Measurements from ENCODE around the gene DCLRE1A. TPM values are rescaled to one million over a fixed set of nuclear protein-coding genes. Genes with fewer than 3 reads are reported as not detected.

Gene DCLRE1A
- total and polyA plus RNA-seq, 2 donors (not counting 1 experiment from before 2014, with no cell fraction given) = 1.4 to 2.4 TPM

DNA sequence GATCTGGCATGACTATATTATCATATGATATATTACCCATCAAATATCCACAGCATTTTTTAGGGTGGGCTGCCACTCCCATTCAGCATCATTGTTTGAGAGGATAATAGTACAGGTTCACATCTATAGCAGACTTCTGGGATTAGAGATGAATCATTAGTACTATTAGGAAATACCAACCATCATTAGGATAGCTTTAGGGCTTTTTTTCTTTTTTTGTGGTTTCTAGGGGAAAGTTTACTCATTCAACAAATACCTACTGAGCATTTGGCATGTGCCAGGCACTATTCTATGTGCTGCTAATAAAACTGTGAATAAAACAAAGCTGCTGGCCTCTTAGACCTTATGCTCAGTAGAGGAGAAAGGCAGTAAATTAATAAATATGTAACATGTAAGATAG, 41.1 kb upstream of the DCLRE1A start:
- peaks cover 9 to 30% of the 10 kb centered on the region in 2 experiments for H3K36me3 ChIP-seq (replicated peaks in 1 of 2; ENCODE audit: control extremely low read depth in 1 of 2, control insufficient read depth in 1 of 2, extremely low read depth in 1 of 2, insufficient read depth in 2 of 2, low read length in 1 of 2)
- Mint-ChIP-seq H3K4me1 (no peaks in the 10 kb centered on the region), H3K27me3 (no peaks in the 10 kb centered on the region), H3K4me3 (no peak overlapping the region), H3K9me3 (ENCODE audit: insufficient read depth) (no peaks in the 10 kb centered on the region), H3K27ac (no peak overlapping the region)
- peaks cover 6% of the 10 kb centered on the region for H4K20me1 ChIP-seq (ENCODE audit: control insufficient read depth, insufficient read depth, low read length, poor library complexity, severe bottlenecking)
- no peaks in the 10 kb centered on the region for H3K27me3 ChIP-seq (replicated peaks in 1 of 4; ENCODE audit: control extremely low read depth in 1 of 4, control insufficient read depth in 3 of 4, insufficient read depth in 4 of 4, low read length in 3 of 4)
- no peak overlapping the region for H3K4me3 ChIP-seq (ENCODE audit: control extremely low read depth in 1 of 5, extremely low read depth in 1 of 5, insufficient read depth in 1 of 5, low read depth in 2 of 5, low read length in 4 of 5)
- ChIA-PET CTCF (no interaction called here), POLR2A (no interaction called here)
- no peaks in the 10 kb centered on the region for H3K79me2 ChIP-seq (ENCODE audit: control insufficient read depth, insufficient read depth, low read length)
- no peak overlapping the region for H3K4me2 ChIP-seq (replicated peaks; ENCODE audit: low read depth, low read length, poor library complexity, severe bottlenecking)
- H3K9me3 ChIP-seq (ENCODE audit: control extremely low read depth in 1 of 3, control insufficient read depth in 2 of 3, insufficient read depth in 1 of 3, low read length in 2 of 3) = no peaks in the 10 kb centered on the region
- DNase-seq = no peak
- no peak overlapping the region for H3K27ac ChIP-seq (ENCODE audit: low read length in 2 of 2)
- H2AFZ ChIP-seq (ENCODE audit: insufficient read depth, low read depth, low read length, poor library complexity, severe bottlenecking) = no peak overlapping the region
- no peak for ATAC-seq (ENCODE audit: low read depth)
- H3K4me1 ChIP-seq (ENCODE audit: control insufficient read depth in 2 of 2, insufficient read depth in 2 of 2, low read length in 2 of 2) = no peaks in the 10 kb centered on the region
- TF ChIP-seq, protein P1, sequence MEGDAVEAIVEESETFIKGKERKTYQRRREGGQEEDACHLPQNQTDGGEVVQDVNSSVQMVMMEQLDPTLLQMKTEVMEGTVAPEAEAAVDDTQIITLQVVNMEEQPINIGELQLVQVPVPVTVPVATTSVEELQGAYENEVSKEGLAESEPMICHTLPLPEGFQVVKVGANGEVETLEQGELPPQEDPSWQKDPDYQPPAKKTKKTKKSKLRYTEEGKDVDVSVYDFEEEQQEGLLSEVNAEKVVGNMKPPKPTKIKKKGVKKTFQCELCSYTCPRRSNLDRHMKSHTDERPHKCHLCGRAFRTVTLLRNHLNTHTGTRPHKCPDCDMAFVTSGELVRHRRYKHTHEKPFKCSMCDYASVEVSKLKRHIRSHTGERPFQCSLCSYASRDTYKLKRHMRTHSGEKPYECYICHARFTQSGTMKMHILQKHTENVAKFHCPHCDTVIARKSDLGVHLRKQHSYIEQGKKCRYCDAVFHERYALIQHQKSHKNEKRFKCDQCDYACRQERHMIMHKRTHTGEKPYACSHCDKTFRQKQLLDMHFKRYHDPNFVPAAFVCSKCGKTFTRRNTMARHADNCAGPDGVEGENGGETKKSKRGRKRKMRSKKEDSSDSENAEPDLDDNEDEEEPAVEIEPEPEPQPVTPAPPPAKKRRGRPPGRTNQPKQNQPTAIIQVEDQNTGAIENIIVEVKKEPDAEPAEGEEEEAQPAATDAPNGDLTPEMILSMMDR (IDR thresholded peaks at IDR 0.05) = no peak
- TF ChIP-seq EZH2 (IDR thresholded peaks at IDR 0.05; ENCODE audit: borderline replicate concordance, insufficient read depth, low read depth, low read length, poor library complexity, severe bottlenecking) = no peak
- no peak overlapping the region for H3K9ac ChIP-seq (ENCODE audit: low read length)
- intact Hi-C loops (cut with micrococcal nuclease) = no loop called here

DNA sequence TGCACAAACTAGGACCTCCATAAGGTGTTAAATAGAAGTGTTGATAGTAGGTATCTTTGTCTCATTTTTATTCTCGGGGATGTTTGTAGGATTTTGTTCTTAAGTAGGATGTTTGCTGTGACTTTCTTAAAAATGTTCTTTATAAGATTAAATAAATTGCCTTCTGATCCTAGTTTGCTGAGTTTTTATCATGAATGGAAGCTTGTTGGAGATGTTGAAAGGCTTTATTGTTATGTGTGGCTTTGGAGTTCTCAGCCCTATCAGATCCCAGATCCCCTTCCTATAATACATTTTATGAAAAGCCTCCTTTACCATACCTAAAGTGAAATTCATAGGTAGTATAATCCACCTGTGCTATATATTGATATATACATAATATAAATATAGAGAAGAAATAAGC, 40.7 kb upstream of the DCLRE1A start:
- Histone ChIP-seq H3K4me1 (ENCODE audit: control insufficient read depth in 2 of 2, insufficient read depth in 2 of 2, low read length in 2 of 2) (no peaks in the 10 kb centered on the region), H3K9ac (ENCODE audit: low read length) (no peak overlapping the region), H3K27me3 (replicated peaks in 1 of 4; ENCODE audit: control extremely low read depth in 1 of 4, control insufficient read depth in 3 of 4, insufficient read depth in 4 of 4, low read length in 3 of 4) (no peaks in the 10 kb centered on the region), H3K9me3 (ENCODE audit: control extremely low read depth in 1 of 3, control insufficient read depth in 2 of 3, insufficient read depth in 1 of 3, low read length in 2 of 3) (no peaks in the 10 kb centered on the region), H3K27ac (ENCODE audit: low read length in 2 of 2) (no peak overlapping the region), H4K20me1 (ENCODE audit: control insufficient read depth, insufficient read depth, low read length, poor library complexity, severe bottlenecking) (peaks cover 6% of the 10 kb centered on the region), H3K79me2 (ENCODE audit: control insufficient read depth, insufficient read depth, low read length) (no peaks in the 10 kb centered on the region), H3K36me3 (replicated peaks in 1 of 2; ENCODE audit: control extremely low read depth in 1 of 2, control insufficient read depth in 1 of 2, extremely low read depth in 1 of 2, insufficient read depth in 2 of 2, low read length in 1 of 2) (peaks cover 9 to 34% of the 10 kb centered on the region in 2 experiments), H3K4me2 (replicated peaks; ENCODE audit: low read depth, low read length, poor library complexity, severe bottlenecking) (no peak overlapping the region), H2AFZ (ENCODE audit: insufficient read depth, low read depth, low read length, poor library complexity, severe bottlenecking) (no peak overlapping the region), H3K4me3 (ENCODE audit: control extremely low read depth in 1 of 5, extremely low read depth in 1 of 5, insufficient read depth in 1 of 5, low read depth in 2 of 5, low read length in 4 of 5) (no peak overlapping the region)
- Mint-ChIP-seq H3K27ac (no peak overlapping the region), H3K4me1 (no peaks in the 10 kb centered on the region), H3K27me3 (no peaks in the 10 kb centered on the region), H3K9me3 (ENCODE audit: insufficient read depth) (no peaks in the 10 kb centered on the region), H3K4me3 (no peak overlapping the region)
- ChIA-PET CTCF (no interaction called here), POLR2A (no interaction called here)
- no peak for TF ChIP-seq EZH2 (IDR thresholded peaks at IDR 0.05; ENCODE audit: borderline replicate concordance, insufficient read depth, low read depth, low read length, poor library complexity, severe bottlenecking)
- TF ChIP-seq, protein P1 (IDR thresholded peaks at IDR 0.05) = no peak
- no CpG with 5 or more reads among the region's 1 CpG for WGBS (ENCODE audit: insufficient coverage)
- intact Hi-C loops (cut with micrococcal nuclease) = no loop called here
- DNase-seq (no peak), ATAC-seq (ENCODE audit: low read depth) (no peak)

Measured in B cell (primary cell).